ENCODE results near the gene LHPP. TPM values are rescaled to one million over a fixed set of nuclear protein-coding genes. Genes with fewer than 3 reads are reported as not detected.

LHPP gene
- polyA plus RNA-seq, 1 experiment = 7.1 TPM

DNA sequence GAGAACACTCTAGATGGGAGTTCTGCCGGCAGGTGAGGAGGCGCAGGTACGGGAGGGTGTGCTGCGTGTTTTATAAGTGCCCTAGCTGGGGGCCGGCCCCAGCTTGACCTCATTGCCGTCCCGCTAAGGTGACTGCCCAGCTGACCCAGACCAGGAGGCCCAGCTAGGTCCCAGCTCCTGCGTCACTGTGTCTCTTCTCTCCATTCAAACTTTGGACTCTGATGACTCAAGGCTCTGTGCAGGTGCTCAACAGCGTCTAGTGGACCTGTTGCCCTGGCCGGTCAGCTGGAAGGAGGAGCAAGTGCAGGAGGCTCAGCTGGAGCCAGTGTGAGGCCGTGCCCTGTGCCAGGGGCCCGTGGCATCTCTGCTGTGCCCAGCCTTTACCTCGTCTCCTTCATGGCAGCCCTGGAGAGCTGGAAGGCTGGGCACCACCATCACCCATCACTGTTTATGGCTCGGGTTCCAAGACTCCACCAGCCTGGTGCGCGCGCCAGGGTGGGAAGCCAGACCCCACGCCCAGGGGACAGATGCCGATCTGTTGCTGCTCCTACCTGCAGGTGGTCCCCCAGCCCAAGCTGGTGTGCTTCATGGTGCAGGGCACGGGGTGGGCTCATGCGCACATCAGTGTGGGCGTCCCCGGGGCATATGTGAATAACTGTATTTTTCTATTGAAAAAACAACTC is 14.6 kb downstream of the LHPP start:
- Histone ChIP-seq H3K9me3 (ENCODE audit: control insufficient read depth, insufficient read depth, low read length) (no peaks in the 10 kb centered on the region), H3K4me3 (ENCODE audit: low read depth, low read length) (no peak overlapping the region), H3K27ac (ENCODE audit: low read depth, low read length) (no peak overlapping the region), H3K27me3 (ENCODE audit: control insufficient read depth, insufficient read depth, low read length) (no peaks in the 10 kb centered on the region)
- no peak for DNase-seq (ENCODE audit: low read depth, low spot score)
- no peak for TF ChIP-seq CTCF (IDR thresholded peaks at IDR 0.05; ENCODE audit: low read depth, low read length)
- ChIA-PET CTCF (no interaction called here), POLR2A (no interaction called here)

GRCh38 chr10:124477614-124478363 is 16.2 kb downstream of the LHPP start:
- no peak for TF ChIP-seq CTCF (IDR thresholded peaks at IDR 0.05; ENCODE audit: low read depth, low read length)
- Histone ChIP-seq H3K4me3 (ENCODE audit: low read depth, low read length) (no peak overlapping the region), H3K9me3 (ENCODE audit: control insufficient read depth, insufficient read depth, low read length) (no peaks in the 10 kb centered on the region), H3K27ac (ENCODE audit: low read depth, low read length) (no peak overlapping the region), H3K27me3 (ENCODE audit: control insufficient read depth, insufficient read depth, low read length) (no peaks in the 10 kb centered on the region)
- ChIA-PET CTCF (no interaction called here), POLR2A (no interaction called here)
- no peak for DNase-seq (ENCODE audit: low read depth, low spot score)

GRCh38 chr10:124478515-124478914 is 16.9 kb downstream of the LHPP start:
- no peak overlapping the region for H3K4me3 ChIP-seq (ENCODE audit: low read depth, low read length)
- ChIA-PET POLR2A (no interaction called here), CTCF (no interaction called here)
- TF ChIP-seq CTCF (IDR thresholded peaks at IDR 0.05; ENCODE audit: low read depth, low read length) = no peak
- DNase-seq (ENCODE audit: low read depth, low spot score) = no peak
- H3K27ac ChIP-seq (ENCODE audit: low read depth, low read length) = no peak overlapping the region
- H3K9me3 ChIP-seq (ENCODE audit: control insufficient read depth, insufficient read depth, low read length) = no peaks in the 10 kb centered on the region
- no peaks in the 10 kb centered on the region for H3K27me3 ChIP-seq (ENCODE audit: control insufficient read depth, insufficient read depth, low read length)

- CTCF ChIA-PET = no interaction called here
These were observed 19.2 kb downstream of the LHPP start for GRCh38 chr10:124480860-124481259.

More at GRCh38 chr10:124480860-124481259, 19.2 kb downstream of the LHPP start:
- TF ChIP-seq CTCF (IDR thresholded peaks at IDR 0.05; ENCODE audit: low read depth, low read length) = no peak
- no peaks in the 10 kb centered on the region for H3K9me3 ChIP-seq (ENCODE audit: control insufficient read depth, insufficient read depth, low read length)
- no peaks in the 10 kb centered on the region for H3K27me3 ChIP-seq (ENCODE audit: control insufficient read depth, insufficient read depth, low read length)
- DNase-seq (ENCODE audit: low read depth, low spot score) = no peak
- H3K27ac ChIP-seq (ENCODE audit: low read depth, low read length) = no peak overlapping the region
- no peak overlapping the region for H3K4me3 ChIP-seq (ENCODE audit: low read depth, low read length)
- POLR2A ChIA-PET = no interaction called here
